HG03196 (cell line): Measurements from ENCODE around the gene STON2.
"Not testable (repeated sequence)": the region's sequence is repeated elsewhere in the genome, so short reads cannot be mapped to it uniquely, and the experiment has no call there.

ENCODE experiments used
- ATAC-seq: cut with Tn5 transposase; IDR thresholded peaks from one replicate; pipeline ENCODE4 v1.9.1; 2021; ENCODE audit not compliant: unreplicated experiment

STON2 gene

DNA sequence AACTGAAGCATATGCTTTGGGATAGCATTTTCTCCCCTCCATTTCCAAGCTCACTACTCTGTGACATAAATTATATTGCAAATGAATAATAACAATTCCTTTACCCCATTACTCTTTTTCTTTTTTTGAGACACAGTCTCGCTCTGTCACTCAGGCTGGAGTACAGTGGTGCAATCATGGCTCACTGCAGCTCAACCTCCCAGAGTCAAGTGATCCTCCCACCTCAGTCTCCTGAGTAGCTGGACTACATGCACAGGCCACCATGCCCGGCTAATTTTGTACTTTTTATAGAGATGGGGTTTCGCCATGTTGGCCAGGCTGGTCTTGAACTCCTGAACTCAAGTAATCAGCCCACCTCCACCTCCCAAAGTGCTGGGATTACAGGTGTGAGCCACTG, 130.1 kb downstream of the STON2 start:
- ATAC-seq: no peak

DNA sequence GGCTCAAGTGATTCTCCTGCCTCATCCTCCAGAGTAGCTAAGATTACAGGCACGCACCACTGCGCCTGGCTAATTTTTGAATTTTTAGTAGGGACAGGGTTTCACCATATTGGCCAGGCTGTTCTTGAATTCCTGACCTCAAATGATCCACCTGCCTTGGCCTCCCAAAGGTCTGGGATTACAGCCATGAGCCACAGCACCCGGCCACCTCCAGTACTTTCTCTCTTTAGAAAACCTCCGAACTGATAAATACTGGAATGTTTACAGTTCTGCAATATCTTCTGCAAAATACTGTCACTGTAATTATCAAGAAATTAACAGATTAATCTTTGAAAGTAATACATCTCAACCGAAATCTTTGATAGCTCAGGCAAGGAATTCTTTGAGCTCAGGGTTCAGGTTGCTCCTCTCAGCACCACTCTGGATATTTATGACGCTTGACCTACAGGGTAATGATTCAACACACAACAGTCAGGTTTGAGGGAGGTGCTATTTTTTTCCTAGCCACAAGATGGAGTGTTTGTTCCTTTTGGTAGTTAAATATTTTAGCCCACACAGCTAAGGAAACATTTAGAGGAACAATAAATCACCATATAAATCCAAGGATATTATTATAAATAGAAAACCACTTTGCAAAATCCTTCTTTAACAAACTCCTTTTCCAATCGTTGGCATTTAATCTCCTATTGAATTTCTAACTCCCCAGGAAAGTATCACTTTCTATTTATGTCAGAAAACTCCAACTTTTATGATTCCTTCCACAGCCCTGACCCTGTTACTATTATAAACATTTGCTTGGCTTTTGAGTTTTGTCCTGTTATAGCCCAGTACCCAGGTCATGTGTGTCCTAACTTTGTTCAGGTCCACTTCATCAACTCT, 130.8 kb downstream of the STON2 start:
- ATAC-seq: peak; percentile 65

DNA sequence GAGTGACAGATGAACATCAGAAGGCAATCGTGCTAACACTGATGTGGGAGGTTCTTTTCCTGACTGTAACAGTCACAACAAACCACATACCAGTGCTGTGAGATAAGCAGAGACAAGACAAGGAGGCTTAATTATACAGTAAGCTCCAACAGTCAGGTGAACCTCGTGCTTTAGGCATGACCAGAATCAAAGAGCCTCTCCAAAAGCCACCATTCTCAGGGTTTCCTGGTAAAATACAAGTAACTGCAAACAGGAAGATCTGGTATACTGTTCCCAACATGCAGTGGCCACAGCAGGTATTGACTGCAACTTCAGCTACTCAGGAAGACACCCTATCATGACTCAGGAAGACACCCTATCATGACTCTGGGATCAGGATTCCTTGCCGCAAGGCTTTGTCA, 132.1 kb downstream of the STON2 start:
- no peak for ATAC-seq

- ATAC-seq: no peak
Measured at GRCh38 chr14:81265636-81266169, 134.4 kb downstream of the STON2 start.

GRCh38 chr14:81264671-81265070, 135.5 kb downstream of the STON2 start:
- no peak for ATAC-seq

DNA sequence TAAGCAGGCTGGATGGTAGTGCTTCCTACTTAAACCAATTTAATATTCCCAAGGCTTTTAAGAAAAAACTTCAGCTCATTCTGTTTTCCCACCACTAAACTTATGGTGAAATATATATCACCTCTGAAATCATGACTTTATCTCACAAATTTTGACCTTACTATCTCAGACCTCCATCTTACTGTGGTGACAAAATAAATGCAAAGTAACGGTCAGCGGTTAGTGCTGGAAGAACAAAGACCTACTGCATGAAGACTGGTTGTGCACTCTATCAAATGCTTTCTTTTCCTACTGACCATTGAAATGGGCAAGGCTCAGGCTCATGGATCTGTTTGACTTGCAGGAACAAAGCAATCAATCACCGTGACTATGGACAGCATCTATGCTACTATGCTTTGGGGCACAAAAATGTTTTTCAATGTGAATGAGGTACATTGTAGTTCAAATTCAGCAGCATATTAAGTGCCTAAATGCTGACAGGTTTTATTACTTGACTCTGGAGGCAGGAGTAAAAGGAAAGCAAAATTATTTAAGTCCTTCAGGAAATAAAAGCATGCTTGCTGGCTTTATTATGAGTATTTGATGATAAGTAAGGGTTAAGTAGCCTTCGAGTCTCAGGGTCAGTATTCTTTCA, 136.2 kb downstream of the STON2 start:
- no peak for ATAC-seq

- ATAC-seq: no peak
Measured at GRCh38 chr14:81261176-81261575, 138.9 kb downstream of the STON2 start.

GRCh38 chr14:81260732-81261131, 139.4 kb downstream of the STON2 start:
- ATAC-seq: no peak

GRCh38 chr14:81256289-81256960, 143.7 kb downstream of the STON2 start:
- ATAC-seq: peak; percentile 65

GRCh38 chr14:81252278-81252677, 147.8 kb downstream of the STON2 start:
- ATAC-seq: no peak

- no peak for ATAC-seq
Measured at GRCh38 chr14:81247271-81247766, 152.8 kb downstream of the STON2 start.

- ATAC-seq: no peak
Measured at GRCh38 chr14:81246461-81247270, 153.5 kb downstream of the STON2 start.

GRCh38 chr14:81245771-81246170, 154.4 kb downstream of the STON2 start:
- ATAC-seq: no peak

GRCh38 chr14:81244431-81244830, 155.7 kb downstream of the STON2 start:
- not testable (repeated sequence) for ATAC-seq

DNA sequence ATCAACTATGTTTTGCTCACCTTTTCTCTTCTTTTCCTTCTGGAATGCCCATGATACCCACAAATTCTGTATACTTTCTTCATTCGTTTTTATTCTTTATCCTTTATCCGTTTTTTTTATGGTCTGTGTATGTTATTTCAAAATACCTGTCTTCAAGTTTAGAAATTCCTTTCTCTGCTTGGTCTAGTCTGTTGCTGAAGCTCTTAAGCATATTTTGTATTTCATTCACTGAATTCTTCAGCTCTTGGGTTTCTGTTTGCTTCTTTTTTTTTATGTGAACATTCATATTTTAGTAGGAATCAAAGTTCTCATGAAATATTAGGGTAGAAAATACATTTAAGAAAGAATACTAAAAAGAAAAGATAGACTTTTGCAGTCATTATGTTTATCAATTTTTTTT, 156.6 kb downstream of the STON2 start:
- ATAC-seq: no peak

DNA sequence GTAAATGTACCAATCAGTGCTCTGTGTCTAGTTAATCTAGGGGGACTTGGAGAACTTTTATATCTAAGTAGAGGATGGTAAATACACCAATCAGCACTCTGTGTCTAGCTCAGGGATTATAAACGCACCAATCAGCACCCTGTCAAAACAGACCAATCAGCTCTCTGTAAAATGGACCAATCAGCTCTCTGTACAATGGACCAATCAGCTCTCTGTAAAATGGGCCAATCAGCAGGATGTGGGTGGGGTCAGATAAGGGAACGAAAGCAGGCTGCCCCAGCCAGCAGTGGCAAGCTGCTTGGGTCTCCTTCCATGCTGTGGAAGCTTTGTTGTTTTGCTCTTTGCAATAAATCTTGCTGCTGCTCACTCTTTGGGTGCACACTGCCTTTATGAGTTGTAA, 163.3 kb downstream of the STON2 start:
- ATAC-seq: not testable (repeated sequence)

GRCh38 chr14:81236138-81236537, 164.0 kb downstream of the STON2 start:
- ATAC-seq: no peak

GRCh38 chr14:81235096-81235495, 165.0 kb downstream of the STON2 start:
- ATAC-seq: no peak

- no peak for ATAC-seq
Measured at GRCh38 chr14:81234278-81234677, 165.8 kb downstream of the STON2 start.

DNA sequence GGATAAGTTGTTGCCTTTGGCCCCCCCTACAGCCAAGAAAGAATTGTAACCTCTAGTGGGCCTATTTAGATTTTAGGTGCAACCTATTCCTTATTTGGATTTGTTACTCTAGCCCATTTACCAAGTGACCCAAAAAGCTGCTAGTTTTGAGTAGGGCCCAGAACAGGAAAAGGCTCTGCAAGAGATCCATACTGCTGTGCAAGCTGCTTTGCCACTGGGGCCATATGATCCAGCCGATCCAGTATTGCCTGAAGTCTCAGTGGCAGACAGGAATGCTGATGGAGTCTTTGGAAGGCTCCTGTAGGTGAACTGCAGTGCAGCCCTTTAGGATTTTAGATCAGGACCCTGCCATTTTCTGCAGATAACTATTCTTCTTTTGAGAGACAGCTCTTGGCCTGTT, 166.5 kb downstream of the STON2 start:
- no peak for ATAC-seq

- no peak for ATAC-seq
Measured at GRCh38 chr14:81231540-81231939, 168.6 kb downstream of the STON2 start.
